ENCODE results near the gene THADA. TPM values are rescaled to one million over a fixed set of nuclear protein-coding genes. Genes with fewer than 3 reads are reported as not detected.

The THADA gene
- total RNA-seq, 3 donors from 2014 or later (not counting 1 experiment from before 2014, with no cell fraction given), result 34.1 to 35.7 (median 35.3) TPM

- peaks cover 0 to 2% of the 10 kb centered on the region in 2 donors for H3K27me3 Mint-ChIP-seq (ENCODE audit: low read depth in 2 of 2)
- no peaks in the 10 kb centered on the region for H3K9me3 Mint-ChIP-seq
- H3K4me1 Mint-ChIP-seq, result peaks cover 22 to 48% of the 10 kb centered on the region in 2 donors
- intact Hi-C loops (cut with micrococcal nuclease), result no loop called here
- Histone ChIP-seq H3K4me1 (ENCODE audit: control insufficient read depth, insufficient read depth, low read length) (peaks cover 14% of the 10 kb centered on the region), H3K4me3 (ENCODE audit: low read length) (no peak overlapping the region), H3K9me3 (ENCODE audit: control insufficient read depth, insufficient read depth, low read length) (no peaks in the 10 kb centered on the region), H3K36me3 (ENCODE audit: control insufficient read depth, insufficient read depth, low read length) (no peaks in the 10 kb centered on the region), H3K27ac (ENCODE audit: low read length) (no peak overlapping the region), H3K27me3 (ENCODE audit: control insufficient read depth, insufficient read depth, low read length) (no peaks in the 10 kb centered on the region)
- peak overlapping the region; percentile 46 to 80 for H3K27ac Mint-ChIP-seq
- H3K4me3 Mint-ChIP-seq, result no peak overlapping the region
- DNase-seq (peak in 1 of 2 donors; percentile 60), ATAC-seq (peak in 2 of 3 donors; percentile 39 to 58)
- no peaks in the 10 kb centered on the region for H3K36me3 Mint-ChIP-seq
- TF ChIP-seq CTCF (IDR thresholded peaks at IDR 0.05), result no peak
- WGBS (ENCODE audit: insufficient coverage), result 78% methylated on average over 12 of the region's 12 CpGs
Measured at GRCh38 chr2:43184339-43184895, 411.4 kb downstream of the THADA start.

GRCh38 chr2:43183743-43184142 lies 412.1 kb downstream of the THADA start:
- Mint-ChIP-seq H3K27me3 (ENCODE audit: low read depth in 2 of 2) (peaks cover 0 to 2% of the 10 kb centered on the region in 2 donors), H3K4me1 (peaks cover 22 to 49% of the 10 kb centered on the region in 2 donors), H3K4me3 (no peak overlapping the region), H3K27ac (peak overlapping the region in 1 of 2 donors; percentile 80), H3K36me3 (no peaks in the 10 kb centered on the region), H3K9me3 (no peaks in the 10 kb centered on the region)
- intact Hi-C loops (cut with micrococcal nuclease), result no loop called here
- no peaks in the 10 kb centered on the region for H3K36me3 ChIP-seq (ENCODE audit: control insufficient read depth, insufficient read depth, low read length)
- H3K9me3 ChIP-seq (ENCODE audit: control insufficient read depth, insufficient read depth, low read length), result no peaks in the 10 kb centered on the region
- 71% methylated on average over 5 of the region's 5 CpGs for WGBS (ENCODE audit: insufficient coverage)
- no peak overlapping the region for H3K27ac ChIP-seq (ENCODE audit: low read length)
- no peak for TF ChIP-seq CTCF (IDR thresholded peaks at IDR 0.05)
- H3K4me1 ChIP-seq (ENCODE audit: control insufficient read depth, insufficient read depth, low read length), result peaks cover 19% of the 10 kb centered on the region
- H3K4me3 ChIP-seq (ENCODE audit: low read length), result no peak overlapping the region
- no peaks in the 10 kb centered on the region for H3K27me3 ChIP-seq (ENCODE audit: control insufficient read depth, insufficient read depth, low read length)
- DNase-seq (no peak), ATAC-seq (no peak)

GRCh38 chr2:43180897-43181296 lies 414.9 kb downstream of the THADA start:
- Histone ChIP-seq H3K4me1 (ENCODE audit: control insufficient read depth, insufficient read depth, low read length) (peaks cover 44% of the 10 kb centered on the region), H3K36me3 (ENCODE audit: control insufficient read depth, insufficient read depth, low read length) (no peaks in the 10 kb centered on the region), H3K27ac (ENCODE audit: low read length) (no peak overlapping the region), H3K4me3 (ENCODE audit: low read length) (no peak overlapping the region), H3K27me3 (ENCODE audit: control insufficient read depth, insufficient read depth, low read length) (no peaks in the 10 kb centered on the region), H3K9me3 (ENCODE audit: control insufficient read depth, insufficient read depth, low read length) (peaks cover 1% of the 10 kb centered on the region)
- no peak for ATAC-seq
- H3K9me3 Mint-ChIP-seq, result no peaks in the 10 kb centered on the region
- H3K27me3 Mint-ChIP-seq (ENCODE audit: low read depth in 2 of 2), result peaks cover 0 to 2% of the 10 kb centered on the region in 2 donors
- no peaks in the 10 kb centered on the region for H3K36me3 Mint-ChIP-seq
- no peak for DNase-seq
- peak overlapping the region in 1 of 2 donors; percentile 37 for H3K27ac Mint-ChIP-seq
- no peak overlapping the region for H3K4me3 Mint-ChIP-seq
- intact Hi-C loops (cut with micrococcal nuclease), result no loop called here
- TF ChIP-seq CTCF (IDR thresholded peaks at IDR 0.05), result no peak
- 95% methylated on average over 8 of the region's 8 CpGs for WGBS (ENCODE audit: insufficient coverage)
- H3K4me1 Mint-ChIP-seq, result peaks cover 21 to 53% of the 10 kb centered on the region in 2 donors

Other genes starting within 250 kb of the THADA start
- under 1 TPM; 0.07 to 0.28 (median 0.19) TPM for gene PLEKHH2, start 41.2 kb upstream of the THADA start, total RNA-seq
- not detected for gene C1GALT1C1L, start 80.4 kb upstream of the THADA start, total RNA-seq
- 1 to 10 TPM; 2.1 to 4.5 (median 3.2) TPM for gene DYNC2LI1, start 178.0 kb upstream of the THADA start, total RNA-seq
- gene ABCG5, start 242.8 kb upstream of the THADA start, total RNA-seq, result not detected
- gene ABCG8, start 242.9 kb upstream of the THADA start, total RNA-seq, result not detected

Data from natural killer cell (primary cell).